HG03460 (cell line): ENCODE results near the gene ELOVL1.

Experiments
- ATAC-seq: cut with Tn5 transposase; IDR thresholded peaks from one replicate; pipeline ENCODE4 v1.9.1; 2021; ENCODE audit not compliant: unreplicated experiment

The ELOVL1 gene

DNA sequence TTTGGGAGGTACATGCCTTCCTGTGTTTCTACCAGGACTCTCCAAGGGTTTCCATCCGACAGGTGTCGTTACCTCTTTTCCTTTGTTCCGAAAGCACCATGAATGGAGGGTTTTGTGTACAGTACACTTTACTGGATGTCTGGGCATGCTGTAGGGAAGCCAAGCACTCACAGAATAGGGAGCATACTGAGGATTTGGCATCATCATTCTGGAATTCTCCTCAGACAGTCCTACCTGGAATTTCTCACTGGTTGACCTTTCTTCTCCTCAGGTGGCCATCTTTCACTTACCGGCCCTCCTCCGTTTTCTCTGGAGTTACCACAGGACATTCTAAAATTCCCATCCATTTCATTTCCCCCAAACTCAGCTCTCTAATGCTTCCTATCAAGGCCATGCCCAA lies 36.1 kb downstream of the ELOVL1 start:
- no peak for ATAC-seq

DNA sequence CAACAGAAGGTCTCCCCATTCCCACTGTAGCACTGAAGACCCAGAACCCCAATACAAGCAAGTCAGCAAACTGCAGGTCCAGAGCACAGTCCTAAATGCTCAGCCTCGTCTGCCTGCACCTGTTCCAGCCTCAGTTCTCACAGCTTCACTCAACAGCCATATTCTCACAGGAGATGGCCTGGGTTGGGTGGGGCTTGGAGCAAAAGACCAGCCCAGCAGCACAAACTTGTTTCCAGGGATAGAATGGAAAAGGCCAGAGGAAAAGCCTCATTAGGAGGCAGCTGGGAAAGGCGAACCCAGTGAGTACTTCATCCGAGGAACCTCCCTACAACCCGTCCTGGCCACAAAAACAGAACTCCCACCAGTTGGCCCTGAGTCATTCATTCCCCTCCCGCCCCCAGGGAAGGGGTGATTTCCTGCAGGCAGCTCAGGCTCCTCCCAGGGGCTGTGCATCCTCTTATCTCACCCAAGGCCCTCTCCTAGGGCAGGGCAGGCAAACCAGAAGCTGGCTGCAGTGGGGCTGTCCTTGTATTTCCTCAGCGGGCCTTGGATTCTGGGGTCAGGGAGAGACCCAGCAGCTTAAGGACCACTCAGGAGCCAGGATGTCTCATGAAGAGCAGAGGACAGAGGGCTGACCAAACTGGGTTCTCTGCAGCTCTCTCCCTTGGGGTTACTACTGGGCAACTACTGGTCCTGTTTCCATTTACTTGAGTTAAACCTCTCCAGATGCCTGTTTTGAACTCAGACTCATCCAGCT lies 37.6 kb downstream of the ELOVL1 start:
- ATAC-seq: no peak

DNA sequence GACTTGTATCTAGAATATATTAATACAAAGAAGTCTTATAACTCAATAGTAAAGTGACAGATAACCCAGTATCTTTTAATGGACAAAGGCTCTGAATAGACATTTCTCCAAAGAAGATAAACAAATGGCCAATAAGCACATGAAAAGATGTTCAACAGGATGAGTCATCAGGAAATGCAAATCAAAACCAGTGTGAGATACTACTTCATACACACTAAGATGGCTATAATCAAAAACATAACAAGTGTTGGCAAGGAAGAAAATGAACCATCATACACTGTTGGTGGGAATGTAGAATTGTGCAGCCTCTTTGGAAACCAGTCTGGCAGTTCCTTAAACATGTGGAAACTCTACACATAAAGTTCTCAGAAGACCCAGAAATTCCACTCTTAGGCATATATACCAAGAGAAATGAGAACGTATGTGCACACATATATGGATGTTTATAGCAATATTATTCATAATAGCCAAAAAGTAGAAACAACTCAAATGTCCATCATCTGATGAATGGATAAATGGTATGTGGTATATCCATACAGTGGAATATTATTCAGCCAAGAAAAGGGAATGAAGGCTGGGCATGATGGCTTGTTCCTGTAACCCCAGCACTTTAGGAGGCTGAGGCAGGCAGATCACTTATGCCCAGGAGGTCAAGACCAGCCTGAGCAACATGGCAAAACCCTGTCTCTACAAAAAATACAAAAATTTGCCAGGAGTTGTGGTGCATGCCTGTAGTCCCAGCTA lies 40.1 kb downstream of the ELOVL1 start:
- no peak for ATAC-seq

DNA sequence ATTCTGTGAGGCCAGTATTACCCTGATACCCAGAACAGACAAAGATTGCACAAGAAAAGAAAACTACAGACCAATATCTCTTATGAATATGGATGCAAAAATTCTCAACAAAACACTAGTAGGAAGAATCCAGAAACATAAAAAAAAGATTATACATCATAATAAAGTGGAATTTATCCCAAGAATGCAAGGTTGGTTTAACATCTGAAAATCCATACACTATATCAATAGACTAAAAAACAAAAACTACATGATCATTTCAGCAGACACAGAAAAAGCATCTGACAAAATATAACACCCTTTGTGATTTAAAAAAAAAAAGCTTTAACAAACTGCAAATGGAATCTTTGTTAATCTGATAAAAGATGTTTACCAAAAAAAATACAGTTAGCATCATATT lies 42.4 kb downstream of the ELOVL1 start:
- no peak for ATAC-seq

DNA sequence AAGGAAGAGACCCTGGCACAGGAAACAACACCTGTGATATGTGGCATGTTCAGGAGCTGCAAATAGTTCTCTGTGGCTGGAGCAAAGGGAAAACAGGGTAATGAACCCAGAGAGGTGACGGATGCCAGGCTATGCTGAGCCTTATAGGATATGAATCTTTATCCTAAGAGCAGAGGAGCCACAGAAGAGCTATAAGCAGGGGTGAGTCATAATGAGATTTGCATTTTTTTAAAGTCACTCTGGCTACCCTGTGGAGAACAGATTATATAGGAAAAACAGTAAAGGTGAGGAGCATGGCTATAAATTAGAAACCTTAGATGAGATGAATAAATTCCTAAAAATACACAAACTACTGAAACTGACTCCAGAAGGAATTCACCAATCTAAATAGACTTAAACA lies 43.0 kb downstream of the ELOVL1 start:
- ATAC-seq: no peak

DNA sequence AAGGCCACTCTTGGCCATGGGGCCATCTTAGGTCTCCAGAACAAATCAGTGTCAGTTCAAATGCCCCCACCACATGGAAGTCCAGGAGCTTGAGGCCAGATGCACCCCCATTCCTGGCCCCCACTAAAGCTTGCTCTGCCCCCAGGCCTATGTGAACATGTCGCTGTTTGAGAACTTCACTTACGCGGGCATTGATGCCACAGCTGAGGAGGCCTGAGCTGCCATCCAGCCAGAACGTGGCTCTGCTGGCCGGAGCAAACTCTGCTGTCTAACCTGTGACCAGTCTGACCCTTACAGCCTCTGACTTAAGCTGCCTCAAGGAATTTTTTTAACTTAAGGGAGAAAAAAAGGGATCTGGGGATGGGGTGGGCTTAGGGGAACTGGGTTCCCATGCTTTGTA lies 45.3 kb downstream of the ELOVL1 start:
- no peak for ATAC-seq

DNA sequence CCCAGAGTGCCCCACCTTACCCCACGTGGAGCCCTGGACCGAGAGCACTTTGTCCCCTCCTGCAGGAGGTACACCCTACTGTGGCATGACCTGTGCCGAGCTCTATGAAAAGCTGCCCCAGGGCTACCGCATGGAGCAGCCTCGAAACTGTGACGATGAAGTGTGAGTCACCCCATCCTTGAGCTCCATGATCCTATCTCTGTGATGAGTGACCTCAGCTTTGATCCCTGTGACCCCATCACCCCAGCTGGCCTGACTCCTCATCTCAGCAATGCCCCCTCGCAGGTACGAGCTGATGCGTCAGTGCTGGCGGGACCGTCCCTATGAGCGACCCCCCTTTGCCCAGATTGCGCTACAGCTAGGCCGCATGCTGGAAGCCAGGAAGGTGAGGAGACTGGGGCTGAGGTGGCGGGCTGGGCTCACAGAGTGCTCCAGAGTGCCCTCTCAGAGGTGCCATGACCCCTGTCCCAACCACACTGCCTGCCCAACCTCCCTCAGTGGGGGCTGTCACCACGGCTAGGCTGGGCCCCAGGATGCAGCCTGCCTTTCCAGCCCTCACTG lies 46.4 kb downstream of the ELOVL1 start:
- no peak for ATAC-seq

DNA sequence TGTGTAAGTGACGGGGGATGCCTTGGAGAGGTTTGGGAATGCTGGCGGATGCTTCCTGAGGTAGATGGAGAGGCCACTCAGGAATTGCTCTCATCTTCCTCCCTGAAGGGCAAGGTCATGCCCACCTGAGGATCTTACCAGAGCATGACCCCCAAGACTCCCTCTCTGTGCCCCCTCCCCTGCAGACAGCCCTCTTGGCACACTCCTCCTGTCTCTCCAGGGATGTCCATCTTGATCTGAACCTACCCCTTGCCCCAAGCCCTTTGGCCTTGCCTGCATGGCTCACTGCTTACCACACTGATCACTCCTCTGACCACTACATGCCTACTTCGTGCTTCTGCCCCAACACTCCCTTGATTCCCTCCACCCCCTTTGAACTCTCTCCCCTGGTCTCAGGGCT lies 48.0 kb downstream of the ELOVL1 start:
- ATAC-seq: no peak

DNA sequence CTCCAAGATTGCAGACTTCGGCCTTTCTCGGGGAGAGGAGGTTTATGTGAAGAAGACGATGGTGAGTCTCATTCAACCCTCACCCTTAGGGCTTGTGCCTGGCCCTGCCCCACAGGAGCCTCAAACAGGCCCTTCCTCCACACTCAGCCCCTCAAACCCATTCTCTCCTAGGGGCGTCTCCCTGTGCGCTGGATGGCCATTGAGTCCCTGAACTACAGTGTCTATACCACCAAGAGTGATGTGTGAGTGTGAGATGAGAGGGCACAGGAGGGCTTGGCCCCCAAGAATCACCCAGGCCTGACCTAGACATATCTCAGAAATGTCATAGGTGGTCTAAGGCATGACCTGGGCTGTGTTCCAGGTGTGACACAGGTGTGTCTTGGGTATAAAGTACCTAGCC lies 48.5 kb downstream of the ELOVL1 start:
- ATAC-seq: no peak

DNA sequence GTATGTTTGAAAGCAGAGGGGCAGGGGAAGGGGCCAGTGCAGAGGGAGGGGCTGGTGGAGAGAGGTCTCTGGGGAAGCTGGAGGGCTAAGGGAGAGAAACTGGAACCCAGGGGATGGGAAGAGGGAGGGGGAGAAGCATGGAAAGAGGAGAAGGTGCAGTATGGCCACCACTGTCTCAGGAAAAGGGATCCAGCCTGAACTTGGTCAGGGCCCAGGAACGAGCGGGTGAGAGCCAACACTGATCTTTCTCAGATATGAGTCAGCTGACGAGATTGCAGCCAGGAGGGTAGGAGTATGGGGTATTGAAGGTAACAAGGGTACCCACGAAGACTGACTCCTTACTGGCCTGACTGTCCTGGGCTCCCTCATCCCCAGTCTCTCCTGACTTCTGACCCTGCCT lies 49.0 kb downstream of the ELOVL1 start:
- ATAC-seq: no peak

DNA sequence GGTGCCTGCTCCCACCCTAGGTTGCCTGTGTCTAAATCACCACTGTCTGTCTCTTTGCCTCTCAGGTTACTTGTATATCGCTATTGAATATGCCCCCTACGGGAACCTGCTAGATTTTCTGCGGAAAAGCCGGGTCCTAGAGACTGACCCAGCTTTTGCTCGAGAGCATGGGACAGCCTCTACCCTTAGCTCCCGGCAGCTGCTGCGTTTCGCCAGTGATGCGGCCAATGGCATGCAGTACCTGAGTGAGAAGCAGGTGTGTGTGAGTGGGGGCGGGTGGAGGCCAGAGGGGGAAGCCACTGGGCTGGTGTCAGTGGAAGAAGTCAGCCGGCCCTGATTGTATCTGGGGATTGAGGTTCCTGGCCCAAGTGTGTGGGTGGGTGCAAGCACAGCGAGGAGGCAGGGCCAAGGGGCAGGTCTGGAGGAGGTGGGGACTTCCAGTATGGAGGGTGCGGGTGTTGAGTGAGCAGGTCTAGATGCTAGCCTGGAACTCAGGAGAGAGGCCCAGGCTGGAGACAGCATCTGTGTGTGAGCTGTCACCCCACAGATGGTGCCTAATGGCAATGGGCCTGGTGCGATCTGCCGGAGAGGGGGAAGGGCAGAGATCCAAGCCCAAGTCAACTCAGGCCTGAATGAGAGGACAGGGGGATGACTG lies 49.9 kb downstream of the ELOVL1 start:
- no peak for ATAC-seq

DNA sequence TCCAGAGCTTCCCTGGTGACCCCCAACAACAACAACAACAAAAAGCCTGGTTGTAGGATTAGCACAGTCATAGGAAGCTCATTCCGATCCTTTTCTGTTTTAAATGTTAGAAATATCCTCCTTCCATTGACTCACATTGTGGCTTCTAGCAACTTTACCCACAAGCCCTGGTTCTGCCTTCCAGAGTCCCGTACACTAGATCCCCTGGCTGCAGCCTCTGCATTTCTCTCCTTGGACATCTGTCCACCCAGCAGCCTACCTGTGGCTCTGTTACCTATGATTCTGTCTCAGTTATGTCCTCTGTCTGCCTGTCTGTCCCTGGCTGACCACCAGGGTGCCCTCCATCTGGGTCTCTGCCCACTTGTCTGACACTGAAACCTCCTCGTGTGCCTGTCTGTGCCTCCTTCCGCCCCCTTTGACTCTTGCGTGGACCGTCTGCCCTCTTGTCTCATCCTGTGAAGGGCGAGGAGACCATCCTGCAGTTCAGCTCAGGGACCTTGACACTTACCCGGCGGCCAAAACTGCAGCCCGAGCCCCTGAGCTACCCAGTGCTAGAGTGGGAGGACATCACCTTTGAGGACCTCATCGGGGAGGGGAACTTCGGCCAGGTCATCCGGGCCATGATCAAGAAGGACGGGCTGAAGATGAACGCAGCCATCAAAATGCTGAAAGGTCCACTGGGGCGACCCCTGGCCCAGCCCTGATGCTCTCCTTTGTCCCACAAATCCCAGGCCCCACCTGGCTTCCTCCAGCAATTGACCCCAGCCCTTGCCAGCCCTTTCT lies 50.9 kb downstream of the ELOVL1 start:
- ATAC-seq: no peak

DNA sequence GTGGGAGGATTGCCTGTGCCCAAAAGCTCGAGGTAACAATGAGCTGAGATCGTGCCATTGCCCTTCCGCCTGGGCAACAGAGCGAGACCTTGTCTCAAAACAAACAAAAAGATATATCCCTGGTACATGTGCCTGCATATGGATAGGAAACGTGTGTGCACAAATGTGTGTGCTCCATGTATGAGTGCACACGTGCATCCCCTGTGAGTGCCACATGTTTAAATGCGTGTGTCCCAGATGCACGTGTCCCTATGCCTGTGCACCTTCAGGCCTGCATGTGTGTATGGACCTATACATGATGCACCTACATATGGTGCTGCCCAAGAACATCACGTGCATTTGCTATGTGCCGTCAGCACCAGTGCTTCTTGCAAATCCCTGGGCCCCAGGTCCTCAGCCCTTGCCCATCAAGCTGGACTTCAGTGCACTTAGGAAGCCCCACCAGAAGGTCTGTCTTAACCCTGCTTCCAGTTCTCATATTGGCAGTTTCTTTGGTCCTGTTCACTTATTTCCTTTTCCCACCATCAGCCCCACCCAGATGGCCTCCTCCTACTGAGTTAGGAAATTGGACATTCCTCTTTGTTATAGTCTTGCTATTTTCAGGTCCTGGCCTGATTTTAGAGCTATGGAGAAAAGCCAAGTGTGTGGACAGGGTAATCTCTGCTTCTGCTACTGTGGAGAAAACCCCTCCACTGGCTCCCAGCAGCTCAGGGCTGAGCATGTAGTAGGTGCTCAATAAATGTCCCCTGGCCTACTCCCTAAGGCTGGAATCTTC lies 51.7 kb downstream of the ELOVL1 start:
- ATAC-seq: no peak

DNA sequence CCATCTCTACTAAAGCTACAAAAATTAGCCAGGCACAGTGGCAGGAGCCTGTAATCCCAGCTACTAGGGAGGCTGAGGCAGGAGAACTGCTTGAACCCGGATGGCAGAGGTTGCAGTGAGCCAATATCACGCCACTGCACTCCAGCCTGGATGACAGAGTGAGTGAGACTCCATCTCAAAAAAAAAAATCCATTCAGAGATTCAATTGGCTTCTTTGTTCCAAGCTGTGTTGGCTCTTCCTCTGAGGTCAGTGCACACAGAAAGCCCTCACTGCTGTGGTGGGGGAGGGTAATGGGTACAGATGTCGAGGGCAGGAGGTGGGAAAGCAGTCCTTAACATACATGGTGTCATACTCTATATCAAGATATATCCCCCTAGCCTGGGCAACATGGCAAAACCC lies 52.3 kb downstream of the ELOVL1 start:
- no peak for ATAC-seq

DNA sequence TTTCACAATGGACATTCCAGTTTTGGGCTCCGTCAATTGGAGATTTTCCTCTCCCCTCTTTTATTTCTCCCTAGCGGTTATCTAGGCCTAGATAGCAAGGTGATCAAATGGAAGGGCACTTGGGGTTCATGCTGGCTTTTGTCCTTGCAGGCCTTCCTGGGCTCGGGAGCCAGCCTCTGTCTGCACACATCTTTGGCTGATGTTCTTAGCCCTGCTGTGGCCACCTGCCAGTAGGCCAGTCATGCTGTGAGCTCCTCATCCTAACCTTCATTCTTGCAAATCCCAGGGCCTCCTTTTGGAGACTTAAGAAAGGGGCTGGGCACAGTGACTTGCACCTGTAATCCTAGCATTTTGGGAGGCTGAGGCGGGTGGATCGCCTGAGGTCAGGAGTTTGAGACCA lies 53.6 kb downstream of the ELOVL1 start:
- ATAC-seq: no peak

DNA sequence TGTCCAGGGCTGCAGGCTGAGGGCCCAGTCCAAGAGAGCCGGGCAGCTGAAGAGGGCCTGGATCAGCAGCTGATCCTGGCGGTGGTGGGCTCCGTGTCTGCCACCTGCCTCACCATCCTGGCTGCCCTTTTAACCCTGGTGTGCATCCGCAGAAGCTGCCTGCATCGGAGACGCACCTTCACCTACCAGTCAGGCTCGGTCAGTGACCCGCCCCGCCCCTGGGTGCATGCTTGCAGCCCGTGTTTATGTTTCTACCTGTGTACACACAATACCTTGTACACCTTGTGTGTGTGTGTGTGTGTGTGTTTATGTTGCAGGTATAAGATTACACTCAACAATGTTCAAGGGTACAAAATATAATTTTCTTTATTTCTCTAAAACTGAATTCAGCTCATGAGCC lies 54.0 kb downstream of the ELOVL1 start:
- no peak for ATAC-seq
